Measurements from ENCODE around the gene SETD6. TPM values are rescaled to one million over a fixed set of nuclear protein-coding genes. Genes with fewer than 3 reads are reported as not detected.

Gene SETD6
- total and polyA plus RNA-seq, 9 of the 15 experiments (the other 6 are each of a cell fraction or from before 2014, with no cell fraction given) = 9.2 to 40.9 (median 19.8) TPM

DNA sequence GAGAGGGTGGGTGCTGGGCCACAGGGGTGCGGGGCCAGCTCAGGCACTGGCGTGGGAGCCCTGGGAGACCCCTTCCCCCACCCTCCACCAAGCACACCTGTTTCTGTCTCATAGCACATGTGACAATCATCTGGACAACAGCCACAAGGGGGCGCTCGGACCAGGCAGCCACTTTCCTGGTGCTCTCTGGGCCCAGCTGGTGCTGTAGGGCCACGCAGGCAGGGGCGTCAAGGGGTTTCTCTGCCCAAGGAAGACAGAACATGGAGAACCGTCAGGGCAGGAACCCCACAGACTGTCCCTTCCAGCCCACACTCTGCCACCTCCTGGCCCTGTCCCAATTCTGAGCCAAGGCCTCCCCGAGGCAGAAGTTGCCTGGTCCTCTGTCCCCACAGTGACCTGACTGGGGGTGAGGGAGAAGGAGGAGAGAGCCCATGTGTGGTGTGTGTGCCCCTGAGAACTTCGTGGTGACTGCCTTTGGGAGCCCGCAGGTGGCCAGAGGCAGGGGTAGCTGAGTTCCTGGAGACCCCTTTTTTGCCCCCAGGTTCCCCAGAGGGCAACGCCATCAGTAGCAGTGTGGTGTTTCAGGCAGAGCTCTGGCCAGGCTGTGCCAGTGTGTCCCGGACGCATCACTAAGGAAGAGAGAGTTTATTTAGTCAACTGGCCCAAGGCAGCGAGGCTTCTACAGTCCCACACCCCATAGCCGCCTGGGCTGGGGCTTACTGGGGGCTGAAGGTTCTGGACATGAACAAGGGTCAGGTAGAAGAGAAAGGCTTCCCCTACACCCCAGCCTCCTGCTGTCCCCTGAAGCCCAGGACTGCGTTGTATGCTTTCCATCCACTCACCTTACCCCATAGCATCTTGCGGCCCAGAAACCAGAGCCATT is 3.1 kb upstream of the SETD6 start (continued):
- TF ChIP-seq, protein P1, sequence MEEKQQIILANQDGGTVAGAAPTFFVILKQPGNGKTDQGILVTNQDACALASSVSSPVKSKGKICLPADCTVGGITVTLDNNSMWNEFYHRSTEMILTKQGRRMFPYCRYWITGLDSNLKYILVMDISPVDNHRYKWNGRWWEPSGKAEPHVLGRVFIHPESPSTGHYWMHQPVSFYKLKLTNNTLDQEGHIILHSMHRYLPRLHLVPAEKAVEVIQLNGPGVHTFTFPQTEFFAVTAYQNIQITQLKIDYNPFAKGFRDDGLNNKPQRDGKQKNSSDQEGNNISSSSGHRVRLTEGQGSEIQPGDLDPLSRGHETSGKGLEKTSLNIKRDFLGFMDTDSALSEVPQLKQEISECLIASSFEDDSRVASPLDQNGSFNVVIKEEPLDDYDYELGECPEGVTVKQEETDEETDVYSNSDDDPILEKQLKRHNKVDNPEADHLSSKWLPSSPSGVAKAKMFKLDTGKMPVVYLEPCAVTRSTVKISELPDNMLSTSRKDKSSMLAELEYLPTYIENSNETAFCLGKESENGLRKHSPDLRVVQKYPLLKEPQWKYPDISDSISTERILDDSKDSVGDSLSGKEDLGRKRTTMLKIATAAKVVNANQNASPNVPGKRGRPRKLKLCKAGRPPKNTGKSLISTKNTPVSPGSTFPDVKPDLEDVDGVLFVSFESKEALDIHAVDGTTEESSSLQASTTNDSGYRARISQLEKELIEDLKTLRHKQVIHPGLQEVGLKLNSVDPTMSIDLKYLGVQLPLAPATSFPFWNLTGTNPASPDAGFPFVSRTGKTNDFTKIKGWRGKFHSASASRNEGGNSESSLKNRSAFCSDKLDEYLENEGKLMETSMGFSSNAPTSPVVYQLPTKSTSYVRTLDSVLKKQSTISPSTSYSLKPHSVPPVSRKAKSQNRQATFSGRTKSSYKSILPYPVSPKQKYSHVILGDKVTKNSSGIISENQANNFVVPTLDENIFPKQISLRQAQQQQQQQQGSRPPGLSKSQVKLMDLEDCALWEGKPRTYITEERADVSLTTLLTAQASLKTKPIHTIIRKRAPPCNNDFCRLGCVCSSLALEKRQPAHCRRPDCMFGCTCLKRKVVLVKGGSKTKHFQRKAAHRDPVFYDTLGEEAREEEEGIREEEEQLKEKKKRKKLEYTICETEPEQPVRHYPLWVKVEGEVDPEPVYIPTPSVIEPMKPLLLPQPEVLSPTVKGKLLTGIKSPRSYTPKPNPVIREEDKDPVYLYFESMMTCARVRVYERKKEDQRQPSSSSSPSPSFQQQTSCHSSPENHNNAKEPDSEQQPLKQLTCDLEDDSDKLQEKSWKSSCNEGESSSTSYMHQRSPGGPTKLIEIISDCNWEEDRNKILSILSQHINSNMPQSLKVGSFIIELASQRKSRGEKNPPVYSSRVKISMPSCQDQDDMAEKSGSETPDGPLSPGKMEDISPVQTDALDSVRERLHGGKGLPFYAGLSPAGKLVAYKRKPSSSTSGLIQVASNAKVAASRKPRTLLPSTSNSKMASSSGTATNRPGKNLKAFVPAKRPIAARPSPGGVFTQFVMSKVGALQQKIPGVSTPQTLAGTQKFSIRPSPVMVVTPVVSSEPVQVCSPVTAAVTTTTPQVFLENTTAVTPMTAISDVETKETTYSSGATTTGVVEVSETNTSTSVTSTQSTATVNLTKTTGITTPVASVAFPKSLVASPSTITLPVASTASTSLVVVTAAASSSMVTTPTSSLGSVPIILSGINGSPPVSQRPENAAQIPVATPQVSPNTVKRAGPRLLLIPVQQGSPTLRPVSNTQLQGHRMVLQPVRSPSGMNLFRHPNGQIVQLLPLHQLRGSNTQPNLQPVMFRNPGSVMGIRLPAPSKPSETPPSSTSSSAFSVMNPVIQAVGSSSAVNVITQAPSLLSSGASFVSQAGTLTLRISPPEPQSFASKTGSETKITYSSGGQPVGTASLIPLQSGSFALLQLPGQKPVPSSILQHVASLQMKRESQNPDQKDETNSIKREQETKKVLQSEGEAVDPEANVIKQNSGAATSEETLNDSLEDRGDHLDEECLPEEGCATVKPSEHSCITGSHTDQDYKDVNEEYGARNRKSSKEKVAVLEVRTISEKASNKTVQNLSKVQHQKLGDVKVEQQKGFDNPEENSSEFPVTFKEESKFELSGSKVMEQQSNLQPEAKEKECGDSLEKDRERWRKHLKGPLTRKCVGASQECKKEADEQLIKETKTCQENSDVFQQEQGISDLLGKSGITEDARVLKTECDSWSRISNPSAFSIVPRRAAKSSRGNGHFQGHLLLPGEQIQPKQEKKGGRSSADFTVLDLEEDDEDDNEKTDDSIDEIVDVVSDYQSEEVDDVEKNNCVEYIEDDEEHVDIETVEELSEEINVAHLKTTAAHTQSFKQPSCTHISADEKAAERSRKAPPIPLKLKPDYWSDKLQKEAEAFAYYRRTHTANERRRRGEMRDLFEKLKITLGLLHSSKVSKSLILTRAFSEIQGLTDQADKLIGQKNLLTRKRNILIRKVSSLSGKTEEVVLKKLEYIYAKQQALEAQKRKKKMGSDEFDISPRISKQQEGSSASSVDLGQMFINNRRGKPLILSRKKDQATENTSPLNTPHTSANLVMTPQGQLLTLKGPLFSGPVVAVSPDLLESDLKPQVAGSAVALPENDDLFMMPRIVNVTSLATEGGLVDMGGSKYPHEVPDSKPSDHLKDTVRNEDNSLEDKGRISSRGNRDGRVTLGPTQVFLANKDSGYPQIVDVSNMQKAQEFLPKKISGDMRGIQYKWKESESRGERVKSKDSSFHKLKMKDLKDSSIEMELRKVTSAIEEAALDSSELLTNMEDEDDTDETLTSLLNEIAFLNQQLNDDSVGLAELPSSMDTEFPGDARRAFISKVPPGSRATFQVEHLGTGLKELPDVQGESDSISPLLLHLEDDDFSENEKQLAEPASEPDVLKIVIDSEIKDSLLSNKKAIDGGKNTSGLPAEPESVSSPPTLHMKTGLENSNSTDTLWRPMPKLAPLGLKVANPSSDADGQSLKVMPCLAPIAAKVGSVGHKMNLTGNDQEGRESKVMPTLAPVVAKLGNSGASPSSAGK (IDR thresholded peaks at IDR 0.05) = no peak
- TF ChIP-seq MIER1 (IDR thresholded peaks at IDR 0.05; ENCODE audit: low read depth) (no peak), ZBTB12 (CRISPR knock-in tag; IDR thresholded peaks at IDR 0.05) (no peak), ARHGAP35 (IDR thresholded peaks at IDR 0.05; ENCODE audit: partially characterized antibody) (no peak), NR4A1 (CRISPR knock-in tag; IDR thresholded peaks at IDR 0.05) (no peak), NR4A1 (tag; IDR thresholded peaks at IDR 0.05) (no peak)
- TF ChIP-seq, protein P2, sequence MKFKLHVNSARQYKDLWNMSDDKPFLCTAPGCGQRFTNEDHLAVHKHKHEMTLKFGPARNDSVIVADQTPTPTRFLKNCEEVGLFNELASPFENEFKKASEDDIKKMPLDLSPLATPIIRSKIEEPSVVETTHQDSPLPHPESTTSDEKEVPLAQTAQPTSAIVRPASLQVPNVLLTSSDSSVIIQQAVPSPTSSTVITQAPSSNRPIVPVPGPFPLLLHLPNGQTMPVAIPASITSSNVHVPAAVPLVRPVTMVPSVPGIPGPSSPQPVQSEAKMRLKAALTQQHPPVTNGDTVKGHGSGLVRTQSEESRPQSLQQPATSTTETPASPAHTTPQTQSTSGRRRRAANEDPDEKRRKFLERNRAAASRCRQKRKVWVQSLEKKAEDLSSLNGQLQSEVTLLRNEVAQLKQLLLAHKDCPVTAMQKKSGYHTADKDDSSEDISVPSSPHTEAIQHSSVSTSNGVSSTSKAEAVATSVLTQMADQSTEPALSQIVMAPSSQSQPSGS (CRISPR knock-in tag; IDR thresholded peaks at IDR 0.05) = no peak
- TF ChIP-seq, protein P3, sequence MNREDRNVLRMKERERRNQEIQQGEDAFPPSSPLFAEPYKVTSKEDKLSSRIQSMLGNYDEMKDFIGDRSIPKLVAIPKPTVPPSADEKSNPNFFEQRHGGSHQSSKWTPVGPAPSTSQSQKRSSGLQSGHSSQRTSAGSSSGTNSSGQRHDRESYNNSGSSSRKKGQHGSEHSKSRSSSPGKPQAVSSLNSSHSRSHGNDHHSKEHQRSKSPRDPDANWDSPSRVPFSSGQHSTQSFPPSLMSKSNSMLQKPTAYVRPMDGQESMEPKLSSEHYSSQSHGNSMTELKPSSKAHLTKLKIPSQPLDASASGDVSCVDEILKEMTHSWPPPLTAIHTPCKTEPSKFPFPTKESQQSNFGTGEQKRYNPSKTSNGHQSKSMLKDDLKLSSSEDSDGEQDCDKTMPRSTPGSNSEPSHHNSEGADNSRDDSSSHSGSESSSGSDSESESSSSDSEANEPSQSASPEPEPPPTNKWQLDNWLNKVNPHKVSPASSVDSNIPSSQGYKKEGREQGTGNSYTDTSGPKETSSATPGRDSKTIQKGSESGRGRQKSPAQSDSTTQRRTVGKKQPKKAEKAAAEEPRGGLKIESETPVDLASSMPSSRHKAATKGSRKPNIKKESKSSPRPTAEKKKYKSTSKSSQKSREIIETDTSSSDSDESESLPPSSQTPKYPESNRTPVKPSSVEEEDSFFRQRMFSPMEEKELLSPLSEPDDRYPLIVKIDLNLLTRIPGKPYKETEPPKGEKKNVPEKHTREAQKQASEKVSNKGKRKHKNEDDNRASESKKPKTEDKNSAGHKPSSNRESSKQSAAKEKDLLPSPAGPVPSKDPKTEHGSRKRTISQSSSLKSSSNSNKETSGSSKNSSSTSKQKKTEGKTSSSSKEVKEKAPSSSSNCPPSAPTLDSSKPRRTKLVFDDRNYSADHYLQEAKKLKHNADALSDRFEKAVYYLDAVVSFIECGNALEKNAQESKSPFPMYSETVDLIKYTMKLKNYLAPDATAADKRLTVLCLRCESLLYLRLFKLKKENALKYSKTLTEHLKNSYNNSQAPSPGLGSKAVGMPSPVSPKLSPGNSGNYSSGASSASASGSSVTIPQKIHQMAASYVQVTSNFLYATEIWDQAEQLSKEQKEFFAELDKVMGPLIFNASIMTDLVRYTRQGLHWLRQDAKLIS (CRISPR knock-in tag; IDR thresholded peaks at IDR 0.05) = 0 out of 2 replicates have a peak, but pooled peaks have one; percentile 25
